Neural cell (in vitro differentiated cells): Measurements from ENCODE around the gene POU3F1. TPM values are rescaled to one million over a fixed set of nuclear protein-coding genes. Genes with fewer than 3 reads are reported as not detected.
A peak's percentile ranks its signal among the peaks of the same experiment; 100 is the strongest.

ENCODE experiments used
- H2AFZ ChIP-seq: fragments of 200-600, 300-800 bp; sonication (generic), shearing (Covaris generic); 2 replicates; pipeline ENCODE4 v1.6.0; 2014; ENCODE audit warnings: low read depth, mild to moderate bottlenecking, antibody characterized with exemption, low read length, moderate library complexity
- H3F3A ChIP-seq: fragments of 200-600 bp; shearing (Covaris generic); 2 replicates; pipeline ENCODE4 v1.6.1; 2016; ENCODE audit warnings: mild to moderate bottlenecking, moderate library complexity, mixed read lengths, antibody characterized with exemption, low read length; ENCODE audit not compliant: insufficient read depth, poor library complexity, severe bottlenecking
- H3K27ac ChIP-seq: fragments of 200-600, 300-800 bp; sonication (generic), shearing (Covaris generic); 2 replicates; pipeline ENCODE4 v1.5.1; 2014; ENCODE audit warnings: mild to moderate bottlenecking, low read length, moderate library complexity
- H3K27me3 ChIP-seq: fragments of 300-800, 200-600 bp; sonication (generic), shearing (Covaris generic); 2 replicates; pipeline ENCODE4 v1.6.0; 2014; ENCODE audit warnings: mild to moderate bottlenecking, low read depth, low read length, moderate library complexity; ENCODE audit not compliant: insufficient read depth
- H3K36me3 ChIP-seq: fragments of 300-800, 200-600 bp; sonication (generic), shearing (Covaris generic); 2 replicates; pipeline ENCODE4 v1.5.1; 2014; ENCODE audit warnings: mild to moderate bottlenecking, antibody characterized with exemption, low read length, moderate library complexity; ENCODE audit not compliant: insufficient read depth
- H3K4me2 ChIP-seq: fragments of 300-800, 200-600 bp; sonication (generic), shearing (Covaris generic); 2 replicates; pipeline ENCODE4 v1.6.0; 2014; ENCODE audit warnings: mild to moderate bottlenecking, low read length
- H3K4me3 ChIP-seq: fragments of 300-800, 200-600 bp; sonication (generic), shearing (Covaris generic); 2 replicates; pipeline ENCODE4 v1.5.1; 2014; ENCODE audit warnings: mild to moderate bottlenecking, low read length, moderate library complexity
- H3K79me2 ChIP-seq: fragments of 200-600 bp; shearing (Covaris generic); replicated peaks from 2 replicates; pipeline ENCODE4 v1.6.0; 2014; ENCODE audit warnings: mild to moderate bottlenecking, low read length, moderate library complexity; ENCODE audit not compliant: insufficient read depth
- H3K9ac ChIP-seq: fragments of 300-800, 200-600 bp; sonication (generic), shearing (Covaris generic); 2 replicates; pipeline ENCODE4 v1.6.1; 2016; ENCODE audit warnings: mild to moderate bottlenecking, low read length, mixed read lengths
- H3K9me2 ChIP-seq: fragments of 200-600 bp; shearing (Covaris generic); 2 replicates; pipeline ENCODE4 v1.6.1; 2016; ENCODE audit warnings: mild to moderate bottlenecking, low read length, mixed read lengths; ENCODE audit not compliant: insufficient read depth
- H3K9me3 ChIP-seq: fragments of 200-600, 300-800 bp; sonication (generic), shearing (Covaris generic); 2 replicates; pipeline ENCODE4 v1.6.1; 2016; ENCODE audit warnings: mild to moderate bottlenecking, mixed run types, low read length, moderate library complexity, mixed read lengths
- H4K20me1 ChIP-seq: fragments of 200-600 bp; shearing (Covaris generic); 2 replicates; pipeline ENCODE4 v1.6.1; 2016; ENCODE audit warnings: mild to moderate bottlenecking, mixed run types; ENCODE audit not compliant: insufficient read depth
- EP300 ChIP-seq: fragments of 450-650 bp; conservative IDR thresholded peaks from 2 replicates; pipeline ENCODE4 v1.6.1; 2014; ENCODE audit warnings: antibody characterized with exemption, mild to moderate bottlenecking, moderate library complexity; ENCODE audit not compliant: poor library complexity, severe bottlenecking
- EZH2 ChIP-seq: fragments of 200-600, 300-800 bp; shearing (Covaris generic), sonication (generic); IDR thresholded peaks from 2 replicates; pipeline ENCODE4 v1.6.1; 2014; ENCODE audit warnings: antibody characterized with exemption, low read length, borderline replicate concordance, mild to moderate bottlenecking; ENCODE audit not compliant: insufficient read depth, poor library complexity, severe bottlenecking
- MXI1 ChIP-seq: fragments of 450-650 bp; conservative IDR thresholded peaks from 2 replicates; pipeline ENCODE4 v1.6.1; 2014; ENCODE audit warnings: antibody characterized with exemption, mild to moderate bottlenecking; ENCODE audit not compliant: poor library complexity, severe bottlenecking
- POLR2AphosphoS5 ChIP-seq: IDR thresholded peaks from 2 replicates; pipeline ENCODE4 v1.6.1; 2012
- RAD21 ChIP-seq: fragments of 450-650 bp; conservative IDR thresholded peaks from 2 replicates; pipeline ENCODE4 v1.6.1; 2014; ENCODE audit warnings: antibody characterized with exemption, mild to moderate bottlenecking, moderate library complexity
- SMC3 ChIP-seq: fragments of 450-650 bp; conservative IDR thresholded peaks from 2 replicates; pipeline ENCODE4 v1.6.1; 2014; ENCODE audit warnings: antibody characterized with exemption, mild to moderate bottlenecking, moderate library complexity; ENCODE audit not compliant: poor library complexity
- TAF1 ChIP-seq: IDR thresholded peaks from 2 replicates; pipeline ENCODE4 v1.6.1; 2012; ENCODE audit warnings: low read depth
- polyA minus RNA-seq: library from RNA; depleted of rRNA, polyadenylated mRNA; stranded (reverse); fragments of >200 nt; gene quantifications from 2 replicates; pipeline ENCODE4 v1.2.3, GENCODE V29; 2014
- polyA plus RNA-seq: library from polyadenylated mRNA; depleted of rRNA; stranded (reverse); fragments of >200 nt; gene quantifications from 2 replicates; pipeline ENCODE4 v1.2.3, GENCODE V29; 2014
- TF ChIP-seq, protein P1 (sequence below): fragments of 450-650 bp; IDR thresholded peaks from 2 replicates; pipeline ENCODE4 v1.5.1; 2014; ENCODE audit warnings: antibody characterized with exemption, mild to moderate bottlenecking, moderate library complexity; ENCODE audit not compliant: poor library complexity, severe bottlenecking
- TF ChIP-seq, protein P2 (sequence below): IDR thresholded peaks from 2 replicates; pipeline ENCODE4 v1.6.1; 2012; ENCODE audit warnings: borderline replicate concordance

POU3F1 gene
- polyA plus RNA-seq (2.6 and 3.1 TPM in 2 replicates), polyA minus RNA-seq (4.9 and 6.6 TPM in 2 replicates)

DNA sequence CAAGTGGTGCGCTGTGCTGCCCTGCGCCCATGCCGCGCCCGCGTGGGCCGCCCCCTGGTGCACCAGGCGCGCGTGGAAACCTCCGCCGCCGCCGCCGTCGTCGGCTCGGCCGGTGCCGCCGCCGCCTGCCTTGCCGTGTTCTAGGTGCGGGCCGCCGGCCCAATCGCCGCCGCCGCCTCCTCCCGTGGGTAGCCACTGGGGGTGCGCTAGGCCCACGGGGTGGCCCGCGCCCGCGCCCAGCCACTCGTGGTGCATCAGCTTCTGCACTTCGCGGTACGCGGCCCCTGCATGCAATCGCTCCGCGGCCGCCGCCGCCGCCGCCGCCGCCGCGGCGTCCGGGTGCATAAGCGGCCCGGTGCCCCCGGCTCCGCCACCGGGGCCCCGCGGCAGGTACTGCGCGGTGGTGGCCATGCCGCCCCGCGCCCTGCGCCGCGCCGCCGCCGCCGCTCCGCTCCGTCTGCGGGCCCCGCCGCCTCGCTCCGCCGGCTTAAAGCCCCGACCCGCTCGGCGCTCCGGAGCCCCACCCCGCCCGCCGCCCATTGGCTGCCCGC lies at the start of gene POU3F1:
TSS of gene POU3F1 (minus strand) at position 461 of the 551 bp plus-strand sequence. CDS start at position 411, 50 bp downstream.
- no peaks in the 10 kb centered on the region for H3F3A ChIP-seq
- peaks cover 29% of the 10 kb centered on the region for H3K79me2 ChIP-seq
- no peaks in the 10 kb centered on the region for H3K9me2 ChIP-seq
- no peak for TF ChIP-seq EP300
- peak; percentile 24 for TF ChIP-seq SMC3
- no peak for TF ChIP-seq EZH2
- no peak for TF ChIP-seq TAF1
- TF ChIP-seq, protein P1, sequence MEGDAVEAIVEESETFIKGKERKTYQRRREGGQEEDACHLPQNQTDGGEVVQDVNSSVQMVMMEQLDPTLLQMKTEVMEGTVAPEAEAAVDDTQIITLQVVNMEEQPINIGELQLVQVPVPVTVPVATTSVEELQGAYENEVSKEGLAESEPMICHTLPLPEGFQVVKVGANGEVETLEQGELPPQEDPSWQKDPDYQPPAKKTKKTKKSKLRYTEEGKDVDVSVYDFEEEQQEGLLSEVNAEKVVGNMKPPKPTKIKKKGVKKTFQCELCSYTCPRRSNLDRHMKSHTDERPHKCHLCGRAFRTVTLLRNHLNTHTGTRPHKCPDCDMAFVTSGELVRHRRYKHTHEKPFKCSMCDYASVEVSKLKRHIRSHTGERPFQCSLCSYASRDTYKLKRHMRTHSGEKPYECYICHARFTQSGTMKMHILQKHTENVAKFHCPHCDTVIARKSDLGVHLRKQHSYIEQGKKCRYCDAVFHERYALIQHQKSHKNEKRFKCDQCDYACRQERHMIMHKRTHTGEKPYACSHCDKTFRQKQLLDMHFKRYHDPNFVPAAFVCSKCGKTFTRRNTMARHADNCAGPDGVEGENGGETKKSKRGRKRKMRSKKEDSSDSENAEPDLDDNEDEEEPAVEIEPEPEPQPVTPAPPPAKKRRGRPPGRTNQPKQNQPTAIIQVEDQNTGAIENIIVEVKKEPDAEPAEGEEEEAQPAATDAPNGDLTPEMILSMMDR, result peak; percentile 40
- peak; percentile 19 for TF ChIP-seq RAD21
- TF ChIP-seq POLR2AphosphoS5, result no peak
- TF ChIP-seq MXI1, result no peak
- TF ChIP-seq, protein P2, sequence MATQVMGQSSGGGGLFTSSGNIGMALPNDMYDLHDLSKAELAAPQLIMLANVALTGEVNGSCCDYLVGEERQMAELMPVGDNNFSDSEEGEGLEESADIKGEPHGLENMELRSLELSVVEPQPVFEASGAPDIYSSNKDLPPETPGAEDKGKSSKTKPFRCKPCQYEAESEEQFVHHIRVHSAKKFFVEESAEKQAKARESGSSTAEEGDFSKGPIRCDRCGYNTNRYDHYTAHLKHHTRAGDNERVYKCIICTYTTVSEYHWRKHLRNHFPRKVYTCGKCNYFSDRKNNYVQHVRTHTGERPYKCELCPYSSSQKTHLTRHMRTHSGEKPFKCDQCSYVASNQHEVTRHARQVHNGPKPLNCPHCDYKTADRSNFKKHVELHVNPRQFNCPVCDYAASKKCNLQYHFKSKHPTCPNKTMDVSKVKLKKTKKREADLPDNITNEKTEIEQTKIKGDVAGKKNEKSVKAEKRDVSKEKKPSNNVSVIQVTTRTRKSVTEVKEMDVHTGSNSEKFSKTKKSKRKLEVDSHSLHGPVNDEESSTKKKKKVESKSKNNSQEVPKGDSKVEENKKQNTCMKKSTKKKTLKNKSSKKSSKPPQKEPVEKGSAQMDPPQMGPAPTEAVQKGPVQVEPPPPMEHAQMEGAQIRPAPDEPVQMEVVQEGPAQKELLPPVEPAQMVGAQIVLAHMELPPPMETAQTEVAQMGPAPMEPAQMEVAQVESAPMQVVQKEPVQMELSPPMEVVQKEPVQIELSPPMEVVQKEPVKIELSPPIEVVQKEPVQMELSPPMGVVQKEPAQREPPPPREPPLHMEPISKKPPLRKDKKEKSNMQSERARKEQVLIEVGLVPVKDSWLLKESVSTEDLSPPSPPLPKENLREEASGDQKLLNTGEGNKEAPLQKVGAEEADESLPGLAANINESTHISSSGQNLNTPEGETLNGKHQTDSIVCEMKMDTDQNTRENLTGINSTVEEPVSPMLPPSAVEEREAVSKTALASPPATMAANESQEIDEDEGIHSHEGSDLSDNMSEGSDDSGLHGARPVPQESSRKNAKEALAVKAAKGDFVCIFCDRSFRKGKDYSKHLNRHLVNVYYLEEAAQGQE, result no peak
- peaks cover 39% of the 10 kb centered on the region for H3K27me3 ChIP-seq
- H4K20me1 ChIP-seq, result peaks cover 20% of the 10 kb centered on the region
- peak within 1 kb of the TSS; percentile 59 for H3K4me2 ChIP-seq
- peak within 1 kb of the TSS; percentile 53 for H3K27ac ChIP-seq
- peak within 1 kb of the TSS; percentile 88 for H3K4me3 ChIP-seq
- no peaks in the 10 kb centered on the region for H3K36me3 ChIP-seq
- H2AFZ ChIP-seq, result peak within 1 kb of the TSS; percentile 32
- no peaks in the 10 kb centered on the region for H3K9me3 ChIP-seq
- peak within 1 kb of the TSS; percentile 71 for H3K9ac ChIP-seq

DNA sequence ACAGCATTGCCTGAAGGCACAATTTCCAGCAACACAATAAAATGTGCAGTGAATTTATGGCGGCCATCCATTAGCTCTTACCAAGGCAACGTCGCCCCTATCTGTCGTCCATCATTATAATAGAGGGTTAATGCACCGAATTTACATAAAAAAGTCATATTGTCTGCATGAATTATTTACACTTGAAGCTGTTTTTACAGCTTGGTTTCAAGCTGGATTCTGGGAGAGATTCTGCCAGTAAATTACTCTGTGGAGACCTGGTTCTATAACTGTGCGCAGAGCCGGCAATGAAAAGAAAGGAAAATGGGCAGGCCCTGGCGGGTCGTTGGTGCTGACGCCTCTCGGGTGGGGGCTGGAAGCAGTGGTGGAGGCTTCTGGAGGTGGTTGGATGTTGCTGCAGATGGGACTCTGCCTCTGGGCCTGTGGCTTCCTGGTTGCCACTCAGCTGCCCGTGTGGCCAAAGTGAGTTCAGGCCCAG lies 48.9 kb upstream of the POU3F1 start:
- Histone ChIP-seq H2AFZ (no peak overlapping the region), H3K9ac (peak overlapping the region; percentile 6), H3K36me3 (no peaks in the 10 kb centered on the region), H3K79me2 (no peaks in the 10 kb centered on the region), H3K9me3 (no peaks in the 10 kb centered on the region), H3F3A (peaks cover 4% of the 10 kb centered on the region), H3K4me3 (no peak overlapping the region), H3K27me3 (no peaks in the 10 kb centered on the region), H3K27ac (peak overlapping the region; percentile 29), H4K20me1 (no peaks in the 10 kb centered on the region), H3K4me2 (no peak overlapping the region), H3K9me2 (no peaks in the 10 kb centered on the region)
- TF ChIP-seq EP300 (no peak), EZH2 (no peak), POLR2AphosphoS5 (no peak)
- TF ChIP-seq, protein P1, result no peak
